ENCODE measurements around the gene ENTPD6.

ENTPD6 gene

DNA sequence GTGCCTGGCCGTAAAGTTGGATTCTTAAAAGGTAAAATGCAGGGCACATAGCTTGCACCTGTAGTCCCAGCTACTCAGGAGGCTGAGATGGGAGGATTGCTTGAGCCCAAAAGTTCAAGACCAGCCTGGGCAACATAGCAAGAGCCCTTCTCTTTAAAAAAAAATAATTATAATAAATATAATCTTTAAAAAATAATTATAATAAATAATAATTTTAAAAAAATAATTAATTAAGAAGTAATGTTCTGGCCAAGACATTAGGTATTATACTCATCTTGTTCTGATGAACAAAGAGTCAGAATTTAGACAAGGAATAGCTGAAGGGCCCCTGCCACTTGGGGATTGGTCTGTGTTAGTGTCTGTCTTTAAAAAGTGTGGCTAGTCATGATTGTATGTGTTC lies 13.9 kb downstream of the ENTPD6 start:
- TF ChIP-seq, protein P1, sequence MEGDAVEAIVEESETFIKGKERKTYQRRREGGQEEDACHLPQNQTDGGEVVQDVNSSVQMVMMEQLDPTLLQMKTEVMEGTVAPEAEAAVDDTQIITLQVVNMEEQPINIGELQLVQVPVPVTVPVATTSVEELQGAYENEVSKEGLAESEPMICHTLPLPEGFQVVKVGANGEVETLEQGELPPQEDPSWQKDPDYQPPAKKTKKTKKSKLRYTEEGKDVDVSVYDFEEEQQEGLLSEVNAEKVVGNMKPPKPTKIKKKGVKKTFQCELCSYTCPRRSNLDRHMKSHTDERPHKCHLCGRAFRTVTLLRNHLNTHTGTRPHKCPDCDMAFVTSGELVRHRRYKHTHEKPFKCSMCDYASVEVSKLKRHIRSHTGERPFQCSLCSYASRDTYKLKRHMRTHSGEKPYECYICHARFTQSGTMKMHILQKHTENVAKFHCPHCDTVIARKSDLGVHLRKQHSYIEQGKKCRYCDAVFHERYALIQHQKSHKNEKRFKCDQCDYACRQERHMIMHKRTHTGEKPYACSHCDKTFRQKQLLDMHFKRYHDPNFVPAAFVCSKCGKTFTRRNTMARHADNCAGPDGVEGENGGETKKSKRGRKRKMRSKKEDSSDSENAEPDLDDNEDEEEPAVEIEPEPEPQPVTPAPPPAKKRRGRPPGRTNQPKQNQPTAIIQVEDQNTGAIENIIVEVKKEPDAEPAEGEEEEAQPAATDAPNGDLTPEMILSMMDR (IDR thresholded peaks at IDR 0.05; ENCODE audit: borderline replicate concordance, insufficient read depth, low read depth, low read length) = no peak
- no peak overlapping the region for H3K4me3 ChIP-seq (ENCODE audit: low read depth, low read length)

DNA sequence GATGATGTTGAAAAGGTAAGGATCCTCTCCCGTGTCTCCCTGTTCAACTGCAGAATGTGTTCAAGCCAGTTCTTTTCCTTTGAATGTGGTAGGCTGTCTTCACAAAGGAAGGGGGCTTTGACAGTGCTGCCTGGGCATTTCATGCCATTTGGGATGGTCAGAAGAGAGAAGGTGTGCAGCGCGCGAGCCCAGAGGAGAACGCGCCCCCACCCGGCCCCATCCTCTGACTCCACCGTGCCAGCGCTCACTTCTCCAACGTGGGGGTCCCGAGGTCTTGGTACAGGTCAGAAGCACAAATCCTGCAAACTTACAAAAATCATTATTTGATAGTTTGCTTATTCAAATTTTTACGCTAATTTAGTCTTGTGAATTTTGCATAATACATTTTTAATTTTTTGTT lies 14.4 kb downstream of the ENTPD6 start:
- no peak overlapping the region for H3K4me3 ChIP-seq (ENCODE audit: low read depth, low read length)
- TF ChIP-seq, protein P1 (IDR thresholded peaks at IDR 0.05; ENCODE audit: borderline replicate concordance, insufficient read depth, low read depth, low read length) = no peak

DNA sequence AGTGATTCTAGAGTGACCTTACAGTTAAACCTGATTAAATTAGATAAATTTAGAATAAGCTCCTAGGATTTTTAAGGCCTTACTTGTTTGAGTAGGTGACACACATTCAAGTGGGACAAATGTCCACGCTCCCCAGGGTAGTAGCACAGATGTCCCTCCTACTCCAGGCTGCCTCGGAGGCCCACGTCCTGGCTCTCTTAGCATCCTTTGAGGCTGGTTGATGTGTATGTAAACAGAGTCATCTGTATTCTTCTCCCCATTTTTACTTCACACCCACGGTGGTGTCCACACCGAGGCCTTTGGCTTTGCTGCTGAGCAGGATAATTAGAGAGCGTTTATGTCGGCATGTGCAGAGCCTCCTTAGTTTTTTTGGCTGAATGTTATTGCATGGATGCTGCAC lies 15.8 kb downstream of the ENTPD6 start:
- no peak overlapping the region for H3K4me3 ChIP-seq (ENCODE audit: low read depth, low read length)
- TF ChIP-seq, protein P1 (IDR thresholded peaks at IDR 0.05; ENCODE audit: borderline replicate concordance, insufficient read depth, low read depth, low read length) = no peak

DNA sequence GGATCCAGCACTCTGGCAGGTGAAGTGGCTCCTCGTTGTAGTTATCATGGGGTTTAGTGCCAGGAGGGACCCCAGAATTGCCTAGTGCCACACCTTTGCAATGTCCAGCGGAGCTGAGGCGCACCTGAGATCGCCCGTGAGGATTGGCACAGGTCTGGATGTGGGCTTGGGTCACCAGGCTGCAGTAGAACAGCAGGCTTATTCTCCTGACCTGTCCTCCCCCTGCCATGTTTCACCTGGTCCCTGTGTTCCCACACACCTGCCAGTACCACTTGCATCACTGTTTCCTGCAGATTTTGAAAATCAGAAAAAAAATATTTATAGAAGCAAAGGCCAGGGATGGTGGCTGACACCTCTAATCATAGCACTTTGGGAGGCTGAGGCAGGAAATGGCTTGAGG lies 16.7 kb downstream of the ENTPD6 start:
- TF ChIP-seq, protein P1 (IDR thresholded peaks at IDR 0.05; ENCODE audit: borderline replicate concordance, insufficient read depth, low read depth, low read length) = no peak
- H3K4me3 ChIP-seq (ENCODE audit: low read depth, low read length) = no peak overlapping the region

DNA sequence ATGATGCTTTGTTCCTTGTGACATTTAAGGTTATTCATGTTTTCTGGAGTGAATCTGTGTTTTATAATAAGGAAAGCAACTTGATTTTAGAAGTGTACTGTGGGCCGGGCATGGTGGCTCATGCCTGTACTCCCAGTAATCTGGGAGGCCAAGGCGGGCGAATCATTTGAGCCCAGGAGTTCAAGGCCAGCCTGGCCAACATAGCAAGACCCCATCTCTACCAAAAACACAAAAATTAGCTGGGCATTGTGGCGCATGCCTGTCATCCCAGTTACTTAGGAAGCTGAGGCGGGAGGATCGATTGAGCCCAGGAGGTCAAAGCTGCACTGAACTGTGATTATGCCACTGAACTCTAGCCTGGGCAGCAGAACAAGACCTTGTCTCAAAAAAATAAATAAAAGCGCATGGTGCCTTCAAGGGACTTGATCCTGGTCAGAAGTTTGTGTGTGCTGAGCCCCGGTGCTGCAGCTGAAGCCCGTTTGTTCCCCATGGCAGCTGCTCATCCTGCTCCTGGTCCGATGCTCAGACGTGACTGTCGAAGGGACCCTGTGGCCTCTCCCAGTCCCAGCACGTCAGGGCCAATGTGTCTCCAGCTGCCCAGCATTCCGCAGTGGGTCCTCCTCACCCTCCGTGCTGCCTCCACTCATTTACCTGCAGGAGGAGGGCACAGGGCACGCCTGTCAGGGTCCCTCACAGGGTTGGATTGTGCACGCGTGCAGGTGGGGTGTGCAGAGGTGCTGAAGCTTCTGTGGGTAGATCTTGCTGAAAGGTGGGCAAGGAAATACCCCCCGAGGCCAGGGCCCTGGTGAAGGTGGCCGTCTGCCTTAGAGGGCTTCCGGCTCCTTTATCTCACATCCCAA lies 18.3 kb downstream of the ENTPD6 start:
- TF ChIP-seq, protein P1 (IDR thresholded peaks at IDR 0.05; ENCODE audit: borderline replicate concordance, insufficient read depth, low read depth, low read length) = no peak
- no peak overlapping the region for H3K4me3 ChIP-seq (ENCODE audit: low read depth, low read length)

DNA sequence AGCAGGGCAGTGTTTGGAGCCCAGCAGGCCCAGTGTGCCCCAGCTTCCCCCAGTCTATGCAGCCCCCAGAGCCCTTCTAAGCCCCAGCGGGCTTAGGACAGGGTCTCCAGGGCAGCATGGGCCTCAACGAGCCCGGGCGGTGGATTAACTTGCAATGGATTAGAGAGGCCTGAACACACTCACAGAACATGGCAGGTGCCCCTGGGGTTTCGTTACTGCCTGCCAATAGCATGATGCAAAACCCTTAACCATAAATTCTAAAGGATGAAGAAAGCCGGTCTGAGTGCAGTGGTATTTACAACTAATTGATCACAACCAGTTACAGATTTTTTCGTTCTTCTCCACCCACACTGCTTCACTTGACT lies 18.9 kb downstream of the ENTPD6 start:
- no peak overlapping the region for H3K4me3 ChIP-seq (ENCODE audit: low read depth, low read length)
- TF ChIP-seq, protein P1 (IDR thresholded peaks at IDR 0.05; ENCODE audit: borderline replicate concordance, insufficient read depth, low read depth, low read length) = no peak

DNA sequence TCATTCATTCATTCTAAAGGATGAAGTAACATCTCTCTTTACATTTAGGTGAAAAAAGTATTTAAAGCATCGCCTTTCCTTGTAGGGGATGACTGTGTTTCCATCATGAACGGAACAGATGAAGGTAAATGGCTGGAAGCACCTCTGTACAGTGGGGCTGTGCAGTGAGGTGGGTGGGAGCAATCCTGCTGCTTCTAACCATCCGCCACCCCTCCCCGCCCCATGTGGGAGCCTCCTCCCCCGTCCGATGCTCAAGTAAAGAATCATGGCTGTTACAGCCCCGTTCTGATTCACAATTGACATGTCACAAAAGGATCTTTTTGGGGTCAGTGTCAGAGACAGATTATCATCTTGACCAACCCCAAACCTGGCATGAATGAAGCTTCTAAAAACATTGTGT lies 19.3 kb downstream of the ENTPD6 start:
- TF ChIP-seq, protein P1 (IDR thresholded peaks at IDR 0.05; ENCODE audit: borderline replicate concordance, insufficient read depth, low read depth, low read length) = no peak
- H3K4me3 ChIP-seq (ENCODE audit: low read depth, low read length) = no peak overlapping the region
